Pancreas (tissue), 10 donors: ENCODE results near the gene RALY. TPM values are rescaled to one million over a fixed set of nuclear protein-coding genes. Genes with fewer than 3 reads are reported as not detected.

ENCODE experiments used
- ATAC-seq, 4 donors: fragments of 200-7000 bp; cut with Tn5 transposase; one replicate each; pipeline versions ENCODE4 v1.8.0 to v1.9.1; 2020; ENCODE audit warnings: mild to moderate bottlenecking in 4 of 4, moderate library complexity in 4 of 4
- DNase-seq, 6 donors: peaks; one replicate each; pipeline ENCODE4 v3.0.0-alpha.2; 2020
- FAIRE-seq: peaks from 2 replicates; lab custom pipeline; 2012; peaks lifted over from hg19 to GRCh38; lab: Jason Lieb, UNC
- H3K27ac ChIP-seq, 4 donors: fragments of 200-600 bp; sonication (generic); 1 replicate in 3 of 4; 2 replicates in 1 of 4; pipeline versions ENCODE4 v1.5.0 to v1.8.0; 2020
- H3K27me3 ChIP-seq, 4 donors: fragments of 200-600 bp; one replicate each; pipeline ENCODE4 v1.8.0; 2021
- H3K36me3 ChIP-seq, 3 donors: fragments of 200-600 bp; sonication (generic) in 1 of 3; one replicate each; pipeline versions ENCODE4 v1.5.0 to v1.8.0; 2020 to 2021
- H3K4me1 ChIP-seq, 3 donors: fragments of 200-600 bp; one replicate each; pipeline ENCODE4 v1.8.0; 2021
- H3K4me3 ChIP-seq, 4 donors: fragments of 200-600 bp; sonication (generic) in 2 of 4; one replicate each; pipeline versions ENCODE4 v1.5.0 to v1.8.0; 2020 to 2021
- H3K9me3 ChIP-seq, 4 donors: fragments of 200-600 bp; one replicate each; pipeline ENCODE4 v1.8.0; 2021
- CTCF ChIP-seq, 4 donors: fragments of 200-600 bp; sonication (generic) in 3 of 4; IDR thresholded peaks; one replicate each; pipeline versions ENCODE4 v1.5.0 to v1.8.0; 2021; ENCODE audit warnings: antibody characterized with exemption in 4 of 4
- WGBS, 2 donors: extraction: QIAGEN DNeasy Blood & Tissue Kit; methylation state at CpG; one replicate each; pipeline ENCODE4 v1.1.7; 2013; 5-methylcytosine and 5-hydroxymethylcytosine counted together
- intact Hi-C, 3 donors: fragments of 100-400 bp; cut with DNase I; formaldehyde crosslinking; loops; one replicate each; pipeline versions ENCODE4 v1.11.1 to v1.14.2; 2022
- polyA plus RNA-seq, 2 donors: library from polyadenylated mRNA; stranded (reverse); fragments of 200-250 nt; gene quantifications; one replicate each; pipeline ENCODE4 v1.2.3, GENCODE V29; 2013
- total RNA-seq, 6 donors: library from RNA; stranded (reverse); fragmentation: NEBNext Ultra II Directional in 4 of 6; extraction: Animal tissue kit (Norgen Biotek cat#: 25700) in 4 of 6; gene quantifications; one replicate each; pipeline versions ENCODE4 v1.2.1 to v1.2.4, GENCODE V29; 2021 to 2023
- donor health status: healthy with polysubstance abuse.
- donor health status: DM: no; HTN: no; CAD: no; lungs with moderate emphysema.
- donor health status: DM: no; HTN: no; CAD: no.
- donor health status: control.
- donor health status: control.
- donor health status: Bipolar disorder and iron deficiency.
- donor health status: DM: yes; HTN: yes; CAD: no.
- donor health status: DM: no; HTN: no; CAD: no.
- donor health status: DM: no; HTN: no; CAD: no.
- donor health status: DM: yes; HTN: yes; CAD: no.

Gene RALY
- total and polyA plus RNA-seq, 8 donors, result 30.0 to 60.4 (median 44.3) TPM

- ATAC-seq (no peak), FAIRE-seq (no peak), DNase-seq (no peak)
- intact Hi-C loops, result no loop called here
- no peak for TF ChIP-seq CTCF (IDR thresholded peaks at IDR 0.05)
- H3K4me3 ChIP-seq, result no peak overlapping the region
- H3K4me1 ChIP-seq, result peaks cover 0 to 13% (median 6%) of the 10 kb centered on the region in 3 donors
- H3K36me3 ChIP-seq, result no peaks in the 10 kb centered on the region
- 98% methylated on average over 7 of the region's 7 CpGs for WGBS, 2 donors
- no peaks in the 10 kb centered on the region for H3K9me3 ChIP-seq
- no peak overlapping the region for H3K27ac ChIP-seq
- H3K27me3 ChIP-seq, result no peaks in the 10 kb centered on the region
Observed at GRCh38 chr20:34047010-34047687, 53.4 kb downstream of the RALY start.

GRCh38 chr20:34047917-34048316 is 54.2 kb downstream of the RALY start:
- DNase-seq, result no peak
- TF ChIP-seq CTCF (IDR thresholded peaks at IDR 0.05), result no peak
- no peaks in the 10 kb centered on the region for H3K9me3 ChIP-seq
- H3K27me3 ChIP-seq, result no peaks in the 10 kb centered on the region
- WGBS, 2 donors, result 70 to 82% methylated on average over 4 of the region's 4 CpGs
- no peak overlapping the region for H3K27ac ChIP-seq
- peaks cover 0 to 11% (median 6%) of the 10 kb centered on the region in 3 donors for H3K4me1 ChIP-seq
- no peaks in the 10 kb centered on the region for H3K36me3 ChIP-seq
- no peak overlapping the region for H3K4me3 ChIP-seq
- FAIRE-seq, result no peak
- ATAC-seq, result no peak
- intact Hi-C loops, result no loop called here

- H3K27me3 ChIP-seq, result no peaks in the 10 kb centered on the region
- TF ChIP-seq CTCF (IDR thresholded peaks at IDR 0.05), result no peak
- DNase-seq, result no peak
- 84 to 90% methylated on average over 1 of the region's 1 CpG for WGBS, 2 donors
- no peak for ATAC-seq
- intact Hi-C loops, result no loop called here
- peaks cover 0 to 11% (median 6%) of the 10 kb centered on the region in 3 donors for H3K4me1 ChIP-seq
- no peaks in the 10 kb centered on the region for H3K9me3 ChIP-seq
- FAIRE-seq, result no peak
- H3K27ac ChIP-seq, result no peak overlapping the region
- no peaks in the 10 kb centered on the region for H3K36me3 ChIP-seq
- H3K4me3 ChIP-seq, result no peak overlapping the region
Observed at GRCh38 chr20:34049389-34049788, 55.7 kb downstream of the RALY start.

- intact Hi-C loops, result no loop called here
- Histone ChIP-seq H3K9me3 (no peaks in the 10 kb centered on the region), H3K27me3 (no peaks in the 10 kb centered on the region), H3K27ac (no peak overlapping the region), H3K4me1 (peaks cover 0 to 8% (median 4%) of the 10 kb centered on the region in 3 donors), H3K4me3 (no peak overlapping the region), H3K36me3 (no peaks in the 10 kb centered on the region)
- ATAC-seq (peak in 1 of 4 donors; percentile 25), DNase-seq (no peak), FAIRE-seq (no peak)
- 79 to 85% methylated on average over 4 of the region's 4 CpGs for WGBS, 2 donors
- no peak for TF ChIP-seq CTCF (IDR thresholded peaks at IDR 0.05)
Observed at GRCh38 chr20:34049897-34050695, 56.4 kb downstream of the RALY start.
